Body of pancreas (tissue), 4 donors: ENCODE data around the gene PRR16. TPM values are rescaled to one million over a fixed set of nuclear protein-coding genes. Genes with fewer than 3 reads are reported as not detected.

ENCODE experiments used
- ATAC-seq: fragments of 150-250 bp; one replicate; pipeline ENCODE4 v1.9.1; 2016
- DNase-seq, 4 donors: peaks; one replicate each; pipeline ENCODE4 v3.0.0-alpha.2; 2019
- H3K27ac ChIP-seq, 4 donors: fragments of 200-600 bp; sonication (generic); 1 replicate in 3 of 4; 2 replicates in 1 of 4; pipeline versions ENCODE4 v1.5.1 to v1.6.1; 2016 to 2019; ENCODE audit warnings: mild to moderate bottlenecking in 1 of 4, mixed read lengths in 1 of 4, moderate library complexity in 1 of 4
- H3K27me3 ChIP-seq, 2 donors: fragments of 200-600 bp; sonication (generic); one replicate each; pipeline ENCODE4 v1.6.0; 2016; ENCODE audit warnings: mild to moderate bottlenecking in 1 of 2
- H3K36me3 ChIP-seq, 2 donors: fragments of 200-600 bp; sonication (generic); replicated peaks in 1 of 2; 2 replicates each; pipeline ENCODE4 v1.5.1; 2016; ENCODE audit warnings: low read depth in 2 of 2; ENCODE audit not compliant: insufficient read depth in 1 of 2
- H3K4me1 ChIP-seq: fragments of 200-600 bp; sonication (generic); one replicate; pipeline ENCODE4 v1.6.0; 2016
- H3K4me3 ChIP-seq, 2 donors: fragments of 200-600 bp; sonication (generic); 1 replicate in 1 of 2; 2 replicates in 1 of 2; pipeline ENCODE4 v1.5.1; 2016 to 2019
- H3K9me3 ChIP-seq, 3 donors: fragments of 200-600 bp; sonication (generic); 1 replicate in 2 of 3; 2 replicates in 1 of 3; pipeline ENCODE4 v1.5.1; 2016
- POLR2A ChIP-seq, 3 donors: fragments of 450-650 bp; IDR thresholded peaks; one replicate each; pipeline ENCODE4 v1.6.1; 2016; ENCODE audit warnings: antibody characterized with exemption in 3 of 3, mild to moderate bottlenecking in 2 of 3
- WGBS, 2 donors: methylation state at CpG; one replicate each; pipeline ENCODE4 v1.1.5; 2017; 5-methylcytosine and 5-hydroxymethylcytosine counted together
- intact Hi-C: fragments of 100-400 bp; cut with DNase I; formaldehyde crosslinking; loops from one replicate; pipeline ENCODE4 v1.15.1; 2023
- small RNA-seq: library from RNA; depleted of rRNA; stranded (forward); fragments of <200 nt; gene quantifications from one replicate; pipeline ENCODE3, GENCODE V24; 2016
- total RNA-seq, 2 donors: library from RNA; depleted of rRNA; stranded (reverse); fragments of >200 nt; gene quantifications; one replicate each; pipeline ENCODE4 v1.1.0, GENCODE V29; 2016

Gene PRR16
- total RNA-seq, 2 donors from 2014 or later = 0.78 to 0.99 TPM

- 70 to 72% methylated on average over 2 of the region's 2 CpGs for WGBS, 2 donors
- H3K27ac ChIP-seq = no peak overlapping the region
- ATAC-seq (no peak), DNase-seq (no peak)
- H3K27me3 ChIP-seq = no peaks in the 10 kb centered on the region
- intact Hi-C loops = no loop called here
- H3K9me3 ChIP-seq = no peaks in the 10 kb centered on the region
- no peak overlapping the region for H3K4me3 ChIP-seq
- H3K4me1 ChIP-seq = no peaks in the 10 kb centered on the region
- no peak for TF ChIP-seq POLR2A (IDR thresholded peaks at IDR 0.05)
- H3K36me3 ChIP-seq = no peaks in the 10 kb centered on the region
Measured at GRCh38 chr5:120735076-120735475, 271.0 kb downstream of the PRR16 start.

Small RNA genes within 50 kb of the gene (small RNA-seq; reads per million reads assigned to genes)
- not detected for gene PRELID3BP8
- gene RNU4-69P = not detected
